GM13977 (cell line): ENCODE results near the gene RTCB.

Experiments
- DNase-seq: peaks from one replicate; pipeline ENCODE4 v3.0.0; 2012; ENCODE audit warnings: low spot score
- in situ Hi-C: fragments of 300-500 bp; cut with MboI; formaldehyde crosslinking; loops from one replicate; pipeline ENCODE4 v1.12.0; 2022; ENCODE audit warnings: low sequenced_read_pairs, low pct_unique_long_range_greater_than_20kb, mixed read lengths, inconsistent platforms; ENCODE audit not compliant: unreplicated experiment
- TF ChIP-seq, protein P1 (sequence below): IDR thresholded peaks from 2 replicates; pipeline ENCODE4 v1.5.1; 2012; ENCODE audit warnings: mild to moderate bottlenecking, control low read depth; ENCODE audit not compliant: insufficient read depth; ENCODE audit errors: extremely low read depth, missing control alignments

The RTCB gene

GRCh38 chr22:32343941-32344340, 68.1 kb downstream of the RTCB start:
- no peak for DNase-seq
- TF ChIP-seq, protein P1, sequence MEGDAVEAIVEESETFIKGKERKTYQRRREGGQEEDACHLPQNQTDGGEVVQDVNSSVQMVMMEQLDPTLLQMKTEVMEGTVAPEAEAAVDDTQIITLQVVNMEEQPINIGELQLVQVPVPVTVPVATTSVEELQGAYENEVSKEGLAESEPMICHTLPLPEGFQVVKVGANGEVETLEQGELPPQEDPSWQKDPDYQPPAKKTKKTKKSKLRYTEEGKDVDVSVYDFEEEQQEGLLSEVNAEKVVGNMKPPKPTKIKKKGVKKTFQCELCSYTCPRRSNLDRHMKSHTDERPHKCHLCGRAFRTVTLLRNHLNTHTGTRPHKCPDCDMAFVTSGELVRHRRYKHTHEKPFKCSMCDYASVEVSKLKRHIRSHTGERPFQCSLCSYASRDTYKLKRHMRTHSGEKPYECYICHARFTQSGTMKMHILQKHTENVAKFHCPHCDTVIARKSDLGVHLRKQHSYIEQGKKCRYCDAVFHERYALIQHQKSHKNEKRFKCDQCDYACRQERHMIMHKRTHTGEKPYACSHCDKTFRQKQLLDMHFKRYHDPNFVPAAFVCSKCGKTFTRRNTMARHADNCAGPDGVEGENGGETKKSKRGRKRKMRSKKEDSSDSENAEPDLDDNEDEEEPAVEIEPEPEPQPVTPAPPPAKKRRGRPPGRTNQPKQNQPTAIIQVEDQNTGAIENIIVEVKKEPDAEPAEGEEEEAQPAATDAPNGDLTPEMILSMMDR: no peak
- in situ Hi-C loops: no loop called here

DNA sequence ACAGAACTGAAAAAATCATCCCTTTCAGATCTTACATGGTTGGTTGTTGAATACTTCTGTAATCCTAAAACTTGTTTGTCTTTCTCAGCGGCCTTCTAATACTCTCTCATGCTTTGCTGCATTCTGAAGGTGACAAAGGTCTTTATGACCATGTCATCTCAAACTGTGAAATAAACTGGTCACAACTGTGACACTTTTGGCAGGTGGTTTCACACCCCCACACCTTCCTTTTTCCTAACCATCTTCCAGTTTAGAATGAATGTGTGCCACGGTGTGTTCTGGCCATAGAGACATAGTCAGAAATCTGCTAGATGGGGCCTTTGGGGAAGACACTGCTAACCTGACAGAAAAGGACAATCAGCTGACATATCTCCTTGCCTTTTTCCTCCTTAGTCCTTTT, 69.1 kb downstream of the RTCB start:
- TF ChIP-seq, protein P1: no peak
- no peak for DNase-seq
- in situ Hi-C loops: no loop called here

- in situ Hi-C loops: no loop called here
- TF ChIP-seq, protein P1: no peak
- no peak for DNase-seq
These were observed 70.8 kb downstream of the RTCB start for GRCh38 chr22:32341122-32341740.

GRCh38 chr22:32340411-32340810, 71.6 kb downstream of the RTCB start:
- in situ Hi-C loops: no loop called here
- no peak for DNase-seq
- TF ChIP-seq, protein P1: no peak

DNA sequence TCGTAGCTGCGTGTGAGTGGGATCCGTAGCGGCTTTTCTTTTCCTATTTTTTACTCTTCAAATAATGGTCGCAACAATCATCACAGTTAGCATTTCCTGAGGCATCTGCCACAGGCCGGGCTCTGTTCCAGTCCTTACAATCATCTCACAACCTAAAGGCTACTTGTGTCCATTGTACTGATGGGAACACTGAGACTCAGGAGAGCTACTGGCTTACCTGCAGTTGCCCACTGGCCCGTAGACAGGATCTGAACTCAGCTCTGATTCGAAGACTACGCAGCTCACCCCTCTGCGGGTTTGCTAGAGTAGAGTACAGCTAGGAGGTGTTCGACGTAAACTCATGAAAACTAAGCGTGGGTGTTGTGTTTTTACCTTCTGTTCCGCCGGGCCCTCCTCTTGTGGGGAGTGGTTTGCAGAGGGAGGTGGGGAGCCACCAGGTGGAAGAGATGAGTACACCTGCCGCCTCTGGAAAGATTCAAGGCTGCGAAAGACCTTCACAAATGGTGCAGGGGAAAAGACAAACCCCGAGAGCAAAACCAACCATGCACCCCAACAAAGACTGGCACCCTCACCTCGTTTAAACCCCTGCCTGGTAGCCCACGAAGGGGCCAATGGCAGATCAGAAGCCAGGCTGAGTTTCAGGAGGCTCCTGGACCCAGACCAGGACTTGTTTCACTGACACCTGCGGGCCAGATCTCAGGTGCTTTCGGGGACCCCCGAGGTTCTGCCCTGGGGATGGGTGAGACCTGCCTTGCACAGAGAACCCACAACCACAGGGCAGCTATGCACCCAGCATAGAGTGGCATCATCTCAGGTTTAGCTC, 72.6 kb downstream of the RTCB start:
- no peak for DNase-seq
- in situ Hi-C loops: no loop called here
- TF ChIP-seq, protein P1: no peak

DNA sequence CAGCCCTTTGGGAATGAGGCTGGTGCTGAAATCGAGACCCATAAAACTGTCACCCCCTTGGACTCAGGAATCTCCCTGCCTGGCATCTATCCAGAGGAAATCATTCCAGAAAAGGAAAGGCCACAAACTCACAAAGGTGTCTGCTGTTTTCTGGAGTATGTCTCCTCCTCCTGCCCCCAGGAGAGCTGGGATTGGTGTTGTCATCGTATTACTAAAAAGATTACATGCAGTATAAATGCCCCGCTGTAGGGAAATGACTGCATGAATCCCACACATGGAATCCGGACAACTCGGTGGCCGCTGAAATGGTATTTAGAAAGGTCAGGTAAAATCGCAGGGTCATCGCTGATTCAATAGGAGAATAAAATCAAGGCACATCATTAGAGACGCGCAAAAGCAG, 73.3 kb downstream of the RTCB start:
- in situ Hi-C loops: no loop called here
- DNase-seq: no peak
- TF ChIP-seq, protein P1: no peak
